OCI-LY7 (cell line): ENCODE data around the gene ARL16.

Experiments
- CTCF ChIP-seq: fragments of 200-600 bp; sonication (generic); conservative IDR thresholded peaks from 2 replicates; pipeline ENCODE4 v1.5.1; 2014; ENCODE audit warnings: mild to moderate bottlenecking, antibody characterized with exemption, low read length, moderate library complexity, mixed read lengths
- EZH2phosphoT487 ChIP-seq: fragments of 200-600 bp; sonication (generic); IDR thresholded peaks from 2 replicates; pipeline ENCODE4 v1.6.1; 2018; ENCODE audit warnings: low read depth, borderline replicate concordance, mild to moderate bottlenecking, mixed run types, antibody characterized with exemption, low read length, moderate library complexity, mixed read lengths

GRCh38 chr17:81691196-81691595, 7.6 kb upstream of the ARL16 start:
- TF ChIP-seq CTCF (no peak), EZH2phosphoT487 (no peak)
